HT1080 (cell line): ENCODE data around the gene RAB31. TPM values are rescaled to one million over a fixed set of nuclear protein-coding genes. Genes with fewer than 3 reads are reported as not detected.
"Not testable (repeated sequence)": the region's sequence is repeated elsewhere in the genome, so short reads cannot be mapped to it uniquely, and the experiment has no call there.

ENCODE experiments used
- DNase-seq: peaks from one replicate; pipeline ENCODE4 v3.0.0-alpha.2; 2015; ENCODE audit warnings: low read depth
- polyA plus RNA-seq, 2 experiments: library from polyadenylated mRNA; depleted of rRNA; stranded (reverse); fragments of >200 nt; gene quantifications; 2 replicates each; pipeline ENCODE4 v1.2.3, GENCODE V29; 2015
- total RNA-seq: library from RNA; depleted of rRNA; stranded (reverse); fragments of >200 nt; shearing (Covaris generic); gene quantifications from 2 replicates; pipeline ENCODE4 v1.2.3, GENCODE V29; 2014; rRNA removed

Gene RAB31
- total RNA-seq: 48.0 and 82.2 TPM in 2 replicates
- polyA plus RNA-seq (2015; cell fraction: cytosol; rRNA removed): 125 and 159 TPM in 2 replicates
- 36.0 and 44.3 TPM in 2 replicates for polyA plus RNA-seq (2015; cell fraction: nucleus; rRNA removed)

GRCh38 chr18:9708057-9708433 lies at the start of gene RAB31:
TSS of gene RAB31 (plus strand) at chr18:9708301. CDS start at chr18:9708406, 105 bp downstream.
- DNase-seq: peak; percentile 70

- no peak for DNase-seq
These were observed 48.4 kb upstream of the RAB31 start for GRCh38 chr18:9659499-9660375.

- DNase-seq: no peak
These were observed 46.5 kb upstream of the RAB31 start for GRCh38 chr18:9661564-9661963.

- no peak for DNase-seq
These were observed 44.7 kb upstream of the RAB31 start for GRCh38 chr18:9663377-9663776.

- no peak for DNase-seq
These were observed 42.8 kb upstream of the RAB31 start for GRCh38 chr18:9665314-9665713.

GRCh38 chr18:9666548-9666947 lies 41.6 kb upstream of the RAB31 start:
- no peak for DNase-seq

- no peak for DNase-seq
These were observed 39.1 kb upstream of the RAB31 start for GRCh38 chr18:9669016-9669415.

GRCh38 chr18:9671214-9671613 lies 36.9 kb upstream of the RAB31 start:
- DNase-seq: no peak

- peak; percentile 74 for DNase-seq
These were observed 34.5 kb upstream of the RAB31 start for GRCh38 chr18:9673296-9674251.

GRCh38 chr18:9678216-9678615 lies 29.9 kb upstream of the RAB31 start:
- not testable (repeated sequence) for DNase-seq

- no peak for DNase-seq
These were observed 29.0 kb upstream of the RAB31 start for GRCh38 chr18:9679125-9679524.

GRCh38 chr18:9681217-9681616 lies 26.9 kb upstream of the RAB31 start:
- DNase-seq: no peak

GRCh38 chr18:9682572-9682971 lies 25.5 kb upstream of the RAB31 start:
- DNase-seq: no peak

- DNase-seq: peak; percentile 71
These were observed 24.4 kb upstream of the RAB31 start for GRCh38 chr18:9683418-9684396.

- DNase-seq: no peak
These were observed 23.1 kb upstream of the RAB31 start for GRCh38 chr18:9684881-9685614.

- DNase-seq: no peak
These were observed 22.5 kb upstream of the RAB31 start for GRCh38 chr18:9685615-9685890.

- DNase-seq: no peak
These were observed 19.9 kb upstream of the RAB31 start for GRCh38 chr18:9688036-9688741.

- no peak for DNase-seq
These were observed 18.8 kb upstream of the RAB31 start for GRCh38 chr18:9689253-9689652.

GRCh38 chr18:9690418-9691188 lies 17.5 kb upstream of the RAB31 start:
- no peak for DNase-seq
